OCI-LY7 (cell line): ENCODE measurements around the gene TCERG1L.
"Not testable (repeated sequence)": the region's sequence is repeated elsewhere in the genome, so short reads cannot be mapped to it uniquely, and the experiment has no call there.

Experiments
- CTCF ChIP-seq: fragments of 200-600 bp; sonication (generic); conservative IDR thresholded peaks from 2 replicates; pipeline ENCODE4 v1.5.1; 2014; ENCODE audit warnings: mild to moderate bottlenecking, antibody characterized with exemption, low read length, moderate library complexity, mixed read lengths
- EZH2phosphoT487 ChIP-seq: fragments of 200-600 bp; sonication (generic); IDR thresholded peaks from 2 replicates; pipeline ENCODE4 v1.6.1; 2018; ENCODE audit warnings: low read depth, borderline replicate concordance, mild to moderate bottlenecking, mixed run types, antibody characterized with exemption, low read length, moderate library complexity, mixed read lengths

- TF ChIP-seq CTCF, EZH2phosphoT487: not testable (repeated sequence)
Observed at GRCh38 chr10:131136336-131136735, 175.2 kb downstream of the TCERG1L start.
